GM12875 (cell line): Measurements from ENCODE around the gene UBR3.

Source experiments
- H3K4me3 ChIP-seq: one replicate; pipeline ENCODE4 v1.5.1; 2011; ENCODE audit warnings: low read depth, low read length, control low read depth
- TF ChIP-seq, protein P1 (sequence below): IDR thresholded peaks from 2 replicates; pipeline ENCODE4 v1.5.1; 2011; ENCODE audit warnings: low read depth, mild to moderate bottlenecking, control low read depth, inconsistent platforms, low read length, moderate library complexity, borderline replicate concordance; ENCODE audit not compliant: insufficient read depth

Gene UBR3

DNA sequence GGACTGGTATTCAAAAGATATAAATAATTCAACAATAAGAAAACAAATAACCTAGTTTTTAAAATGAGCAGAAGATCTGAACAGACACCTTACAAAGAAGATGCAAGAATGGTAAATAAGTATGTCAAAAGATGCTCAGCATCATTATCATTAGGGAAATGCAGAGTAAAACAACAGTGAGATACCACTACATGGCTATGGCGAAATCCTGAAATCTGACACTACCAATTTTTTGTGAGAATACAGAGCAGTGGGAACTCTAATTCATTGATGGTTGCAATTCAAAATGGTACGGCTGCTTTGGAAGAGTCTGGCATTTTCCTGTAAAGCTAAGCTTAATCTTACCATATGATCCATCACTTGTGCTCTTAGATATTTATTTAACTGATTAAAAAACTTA is 151.8 kb downstream of the UBR3 start:
- no peak overlapping the region for H3K4me3 ChIP-seq
- TF ChIP-seq, protein P1, sequence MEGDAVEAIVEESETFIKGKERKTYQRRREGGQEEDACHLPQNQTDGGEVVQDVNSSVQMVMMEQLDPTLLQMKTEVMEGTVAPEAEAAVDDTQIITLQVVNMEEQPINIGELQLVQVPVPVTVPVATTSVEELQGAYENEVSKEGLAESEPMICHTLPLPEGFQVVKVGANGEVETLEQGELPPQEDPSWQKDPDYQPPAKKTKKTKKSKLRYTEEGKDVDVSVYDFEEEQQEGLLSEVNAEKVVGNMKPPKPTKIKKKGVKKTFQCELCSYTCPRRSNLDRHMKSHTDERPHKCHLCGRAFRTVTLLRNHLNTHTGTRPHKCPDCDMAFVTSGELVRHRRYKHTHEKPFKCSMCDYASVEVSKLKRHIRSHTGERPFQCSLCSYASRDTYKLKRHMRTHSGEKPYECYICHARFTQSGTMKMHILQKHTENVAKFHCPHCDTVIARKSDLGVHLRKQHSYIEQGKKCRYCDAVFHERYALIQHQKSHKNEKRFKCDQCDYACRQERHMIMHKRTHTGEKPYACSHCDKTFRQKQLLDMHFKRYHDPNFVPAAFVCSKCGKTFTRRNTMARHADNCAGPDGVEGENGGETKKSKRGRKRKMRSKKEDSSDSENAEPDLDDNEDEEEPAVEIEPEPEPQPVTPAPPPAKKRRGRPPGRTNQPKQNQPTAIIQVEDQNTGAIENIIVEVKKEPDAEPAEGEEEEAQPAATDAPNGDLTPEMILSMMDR, result no peak

- TF ChIP-seq, protein P1, result no peak
These were observed 152.7 kb downstream of the UBR3 start for GRCh38 chr2:169980001-169980400.

GRCh38 chr2:169980643-169981042 is 153.4 kb downstream of the UBR3 start:
- no peak overlapping the region for H3K4me3 ChIP-seq
- TF ChIP-seq, protein P1, result no peak

More at GRCh38 chr2:169980001-169980400, 152.7 kb downstream of the UBR3 start:
- H3K4me3 ChIP-seq, result no peak overlapping the region

- TF ChIP-seq, protein P1, result no peak
- no peak overlapping the region for H3K4me3 ChIP-seq
These were observed 155.7 kb downstream of the UBR3 start for GRCh38 chr2:169982929-169983328.

DNA sequence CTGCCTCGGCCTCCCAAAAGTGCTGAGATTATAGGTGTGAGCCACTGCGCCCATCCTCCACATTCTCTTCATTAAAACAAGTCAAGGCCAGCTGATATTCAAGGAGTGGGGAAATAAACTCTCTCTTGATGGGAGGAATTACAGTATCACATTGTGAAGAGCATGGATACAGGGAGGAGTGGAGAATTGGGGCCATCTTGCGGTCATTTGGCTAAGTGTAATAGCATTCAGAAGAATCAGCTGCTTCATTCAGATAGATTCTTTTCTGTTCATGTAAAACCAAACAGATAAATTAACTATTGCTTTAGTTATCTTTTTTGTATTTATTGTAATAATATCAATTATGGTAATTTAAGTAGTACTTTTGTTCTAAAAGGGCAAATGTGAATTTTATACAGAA is 156.3 kb downstream of the UBR3 start:
- H3K4me3 ChIP-seq, result no peak overlapping the region
- TF ChIP-seq, protein P1, result no peak

DNA sequence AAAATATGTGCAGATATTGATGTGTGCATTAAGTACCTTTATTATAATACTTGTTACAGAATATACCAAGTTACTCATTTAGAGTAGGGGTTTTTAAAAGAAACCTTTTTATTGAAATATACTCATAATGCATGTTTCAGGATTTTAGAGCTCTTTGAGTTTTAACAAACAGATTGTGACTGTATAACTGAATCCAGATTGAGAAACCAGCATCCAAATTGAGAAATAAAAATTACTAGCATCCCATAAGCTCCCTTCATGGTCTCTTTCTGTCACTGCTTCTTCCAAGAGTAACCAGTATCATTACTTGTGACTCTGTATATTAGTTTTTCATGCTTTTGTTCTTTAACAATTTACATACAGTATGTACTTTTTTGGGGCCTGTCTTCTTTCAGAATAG is 156.9 kb downstream of the UBR3 start:
- TF ChIP-seq, protein P1, result no peak
- no peak overlapping the region for H3K4me3 ChIP-seq

DNA sequence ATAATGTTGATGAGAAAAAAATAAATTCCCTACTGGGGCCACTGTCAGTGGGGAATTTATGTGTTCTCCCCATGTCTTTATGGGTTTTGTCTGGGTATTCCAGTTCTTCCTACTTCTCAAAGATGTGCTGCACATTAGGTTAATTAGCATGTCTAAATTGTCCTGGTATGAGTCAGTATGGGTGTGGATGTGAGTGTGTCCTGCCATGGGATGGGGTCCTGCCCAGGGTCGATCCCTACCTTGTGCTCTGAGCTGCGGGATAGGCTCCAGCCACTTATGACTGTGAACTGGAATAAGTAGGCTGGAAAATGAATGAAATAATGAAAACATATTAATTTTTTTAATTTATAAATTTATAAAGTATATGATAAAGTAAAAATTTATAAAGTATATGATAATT is 167.5 kb downstream of the UBR3 start:
- no peak overlapping the region for H3K4me3 ChIP-seq
- TF ChIP-seq, protein P1, result no peak
